Neural cell (in vitro differentiated cells): ENCODE data around the gene NRCAM.

ENCODE experiments used
- CTCF ChIP-seq: fragments of 450-650 bp; IDR thresholded peaks from 2 replicates; pipeline ENCODE4 v1.5.1; 2014; ENCODE audit warnings: antibody characterized with exemption, mild to moderate bottlenecking, moderate library complexity; ENCODE audit not compliant: poor library complexity, severe bottlenecking
- EZH2 ChIP-seq: fragments of 200-600, 300-800 bp; shearing (Covaris generic), sonication (generic); IDR thresholded peaks from 2 replicates; pipeline ENCODE4 v1.6.1; 2014; ENCODE audit warnings: antibody characterized with exemption, low read length, borderline replicate concordance, mild to moderate bottlenecking; ENCODE audit not compliant: insufficient read depth, poor library complexity, severe bottlenecking
- POLR2AphosphoS5 ChIP-seq: IDR thresholded peaks from 2 replicates; pipeline ENCODE4 v1.6.1; 2012
- RAD21 ChIP-seq: fragments of 450-650 bp; conservative IDR thresholded peaks from 2 replicates; pipeline ENCODE4 v1.6.1; 2014; ENCODE audit warnings: antibody characterized with exemption, mild to moderate bottlenecking, moderate library complexity
- REST ChIP-seq: IDR thresholded peaks from 2 replicates; pipeline ENCODE4 v1.6.1; 2012; ENCODE audit warnings: borderline replicate concordance
- SMC3 ChIP-seq: fragments of 450-650 bp; conservative IDR thresholded peaks from 2 replicates; pipeline ENCODE4 v1.6.1; 2014; ENCODE audit warnings: antibody characterized with exemption, mild to moderate bottlenecking, moderate library complexity; ENCODE audit not compliant: poor library complexity
- TAF1 ChIP-seq: IDR thresholded peaks from 2 replicates; pipeline ENCODE4 v1.6.1; 2012; ENCODE audit warnings: low read depth

GRCh38 chr7:108244110-108244509, 212.1 kb downstream of the NRCAM start:
- no peak for TF ChIP-seq CTCF
- TF ChIP-seq EZH2: no peak
- no peak for TF ChIP-seq POLR2AphosphoS5
- TF ChIP-seq REST: no peak
- TF ChIP-seq RAD21: no peak
- TF ChIP-seq TAF1: no peak
- no peak for TF ChIP-seq SMC3
